ENCODE measurements around the gene TICAM2. TPM values are rescaled to one million over a fixed set of nuclear protein-coding genes. Genes with fewer than 3 reads are reported as not detected.

Gene TICAM2
- total RNA-seq, 2 experiments from 2014 or later, result 0.30 to 0.50 TPM

DNA sequence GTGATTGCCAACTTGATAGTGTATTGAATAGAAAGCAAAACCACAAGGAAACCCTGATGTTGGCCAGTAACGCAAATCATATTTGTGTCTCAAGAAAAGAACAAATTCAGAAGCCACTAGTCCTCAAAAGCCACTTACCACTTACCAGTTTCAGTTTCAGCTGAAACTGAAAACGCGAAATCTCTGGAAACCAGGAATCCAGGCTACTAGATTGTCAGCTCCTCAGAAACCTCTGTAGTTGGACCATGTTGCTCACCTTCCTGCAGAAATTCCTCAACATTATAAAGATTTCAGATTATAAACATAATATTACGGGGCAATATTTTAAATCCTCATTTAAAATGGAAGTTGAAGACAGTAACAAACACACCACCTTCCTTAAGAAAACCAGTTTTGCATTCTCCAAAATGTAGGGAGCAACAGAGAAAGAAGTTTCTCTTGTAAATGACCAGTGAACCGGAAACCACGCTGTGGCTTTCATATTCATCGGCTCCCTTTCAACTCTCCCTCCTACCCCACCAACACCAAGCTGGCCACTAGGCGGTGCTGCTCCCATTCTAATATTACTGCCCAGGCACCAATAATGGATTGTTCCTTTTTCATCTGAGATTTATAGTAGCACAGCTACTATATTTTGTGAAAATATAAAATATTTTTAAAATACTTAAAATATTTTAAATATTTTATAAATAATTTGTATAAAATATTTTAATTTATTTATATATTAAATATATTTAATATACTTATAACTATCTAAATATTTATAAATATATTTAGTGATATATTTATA lies 32.3 kb upstream of the TICAM2 start:
- H3K9me3 ChIP-seq (ENCODE audit: control insufficient read depth in 1 of 2, insufficient read depth in 1 of 2, low read length in 2 of 2), result no peaks in the 10 kb centered on the region
- TF ChIP-seq, protein P1, sequence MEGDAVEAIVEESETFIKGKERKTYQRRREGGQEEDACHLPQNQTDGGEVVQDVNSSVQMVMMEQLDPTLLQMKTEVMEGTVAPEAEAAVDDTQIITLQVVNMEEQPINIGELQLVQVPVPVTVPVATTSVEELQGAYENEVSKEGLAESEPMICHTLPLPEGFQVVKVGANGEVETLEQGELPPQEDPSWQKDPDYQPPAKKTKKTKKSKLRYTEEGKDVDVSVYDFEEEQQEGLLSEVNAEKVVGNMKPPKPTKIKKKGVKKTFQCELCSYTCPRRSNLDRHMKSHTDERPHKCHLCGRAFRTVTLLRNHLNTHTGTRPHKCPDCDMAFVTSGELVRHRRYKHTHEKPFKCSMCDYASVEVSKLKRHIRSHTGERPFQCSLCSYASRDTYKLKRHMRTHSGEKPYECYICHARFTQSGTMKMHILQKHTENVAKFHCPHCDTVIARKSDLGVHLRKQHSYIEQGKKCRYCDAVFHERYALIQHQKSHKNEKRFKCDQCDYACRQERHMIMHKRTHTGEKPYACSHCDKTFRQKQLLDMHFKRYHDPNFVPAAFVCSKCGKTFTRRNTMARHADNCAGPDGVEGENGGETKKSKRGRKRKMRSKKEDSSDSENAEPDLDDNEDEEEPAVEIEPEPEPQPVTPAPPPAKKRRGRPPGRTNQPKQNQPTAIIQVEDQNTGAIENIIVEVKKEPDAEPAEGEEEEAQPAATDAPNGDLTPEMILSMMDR (IDR thresholded peaks at IDR 0.05), result peak; percentile 92
- Mint-ChIP-seq H3K9me3 (no peaks in the 10 kb centered on the region), H3K36me3 (ENCODE audit: low read depth) (no peaks in the 10 kb centered on the region), H3K27ac (no peak overlapping the region), H3K4me3 (peak overlapping the region; percentile 64), H3K4me1 (ENCODE audit: low read depth) (peaks cover 8% of the 10 kb centered on the region), H3K27me3 (no peaks in the 10 kb centered on the region)
- peak; percentile 96 for ATAC-seq (ENCODE audit: poor library complexity)
- H3K27me3 ChIP-seq (ENCODE audit: control insufficient read depth in 1 of 2, insufficient read depth in 2 of 2, low read length in 2 of 2), result no peaks in the 10 kb centered on the region
- POLR2A ChIA-PET, result interaction anchor here (0.8 to 2.0 kb wide), 7 partner anchors 9 to 207 kb away, joined by 3 to 12 read pairs (median 4); partner anchors contain the start of genes AP3S1, ATG12 and TMED7
- H3K4me1 ChIP-seq (ENCODE audit: insufficient read depth, low read length), result peaks cover 5% of the 10 kb centered on the region
- DNase-seq, result peak; percentile 67 to 88 (median 78)
- no peak overlapping the region for H3K27ac ChIP-seq (ENCODE audit: low read depth in 1 of 2, low read length in 2 of 2)
- intact Hi-C loops (cut with DNase I, micrococcal nuclease), result loop anchor here (1.0 to 2.0 kb wide), 3 partner anchors 204 to 434 kb away; no protein-coding TSS in a partner anchor
- peak overlapping the region; percentile 30 for H3K4me3 ChIP-seq (ENCODE audit: low read length)
- no peaks in the 10 kb centered on the region for H3K36me3 ChIP-seq (ENCODE audit: insufficient read depth, low read length)
- CTCF ChIA-PET, result interaction anchor here (0.7 to 2.2 kb wide), 6 partner anchors 9 to 208 kb away, joined by 3 to 12 read pairs (median 4); partner anchors contain the start of genes FEM1C and TMED7

DNA sequence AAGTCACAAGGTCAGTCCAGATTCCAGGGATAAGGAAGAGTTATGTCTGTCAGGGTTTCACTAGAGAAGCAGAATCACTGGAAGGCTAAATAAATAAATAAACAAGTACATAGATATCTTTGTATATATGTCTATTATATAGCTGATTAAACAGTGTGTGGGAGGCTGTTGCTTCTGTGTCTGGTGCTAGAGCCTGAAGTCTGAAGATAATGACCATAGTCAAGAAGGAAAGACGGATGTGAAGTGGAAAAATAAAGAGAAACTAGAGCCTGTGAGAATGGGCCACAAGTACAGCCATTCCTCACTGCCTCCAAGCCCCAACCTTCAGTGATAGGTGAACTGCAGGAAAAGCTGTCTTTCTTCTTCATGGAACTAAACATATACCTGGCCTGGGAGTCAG lies 27.6 kb upstream of the TICAM2 start:
- no peak overlapping the region for H3K27ac Mint-ChIP-seq
- no peaks in the 10 kb centered on the region for H3K9me3 Mint-ChIP-seq
- TF ChIP-seq, protein P1 (IDR thresholded peaks at IDR 0.05), result no peak
- ATAC-seq (ENCODE audit: poor library complexity), result no peak
- Histone ChIP-seq H3K9me3 (ENCODE audit: control insufficient read depth in 1 of 2, insufficient read depth in 1 of 2, low read length in 2 of 2) (no peaks in the 10 kb centered on the region), H3K36me3 (ENCODE audit: insufficient read depth, low read length) (no peaks in the 10 kb centered on the region), H3K4me3 (ENCODE audit: low read length) (no peak overlapping the region), H3K27ac (ENCODE audit: low read depth in 1 of 2, low read length in 2 of 2) (no peak overlapping the region), H3K27me3 (ENCODE audit: control insufficient read depth in 1 of 2, insufficient read depth in 2 of 2, low read length in 2 of 2) (no peaks in the 10 kb centered on the region), H3K4me1 (ENCODE audit: insufficient read depth, low read length) (peaks cover 9% of the 10 kb centered on the region)
- H3K4me1 Mint-ChIP-seq (ENCODE audit: low read depth), result peaks cover 18% of the 10 kb centered on the region
- ChIA-PET CTCF (interaction anchor here (1.7 kb wide), 1 partner anchor 202 kb away, joined by 6 read pairs; no protein-coding TSS in a partner anchor), POLR2A (no interaction called here)
- no peak overlapping the region for H3K4me3 Mint-ChIP-seq
- intact Hi-C loops (cut with DNase I, micrococcal nuclease), result loop anchor here (5.0 kb wide), 3 partner anchors 88 to 458 kb away; partner anchors contain the start of genes COMMD10 (in 2 of the 2) and FEM1C (in 1 of the 2)
- no peaks in the 10 kb centered on the region for H3K27me3 Mint-ChIP-seq
- peaks cover 8% of the 10 kb centered on the region for H3K36me3 Mint-ChIP-seq (ENCODE audit: low read depth)
- no peak for DNase-seq

DNA sequence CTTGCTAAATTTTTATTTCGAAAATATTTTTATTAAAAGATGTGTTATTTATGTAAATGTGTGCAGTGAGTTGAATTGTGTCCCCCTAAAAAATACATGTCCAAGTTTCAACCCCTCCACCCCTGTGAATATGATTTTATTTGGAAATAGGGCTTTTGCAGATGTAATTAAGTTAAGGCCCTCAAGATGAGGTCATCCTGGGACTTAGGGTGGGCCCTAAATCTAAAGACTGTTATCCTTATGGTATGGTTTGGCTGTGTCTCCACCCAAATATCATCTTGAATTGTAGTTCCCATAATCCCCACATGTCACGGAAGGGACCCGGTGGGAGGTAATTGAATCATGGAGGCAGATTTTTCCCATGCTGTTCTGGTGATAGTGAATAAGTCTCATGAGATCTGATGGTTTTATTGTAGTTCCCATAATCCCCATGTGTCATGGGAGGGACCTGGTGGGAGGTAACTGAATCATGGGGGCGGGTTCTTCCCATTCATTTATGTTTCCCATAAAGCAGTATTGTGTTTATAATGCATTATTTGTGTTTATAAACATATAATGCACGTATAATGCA lies 25.1 kb upstream of the TICAM2 start:
- Mint-ChIP-seq H3K27ac (peak overlapping the region; percentile 31), H3K4me3 (peak overlapping the region; percentile 60), H3K9me3 (no peaks in the 10 kb centered on the region), H3K27me3 (no peaks in the 10 kb centered on the region), H3K4me1 (ENCODE audit: low read depth) (peaks cover 10% of the 10 kb centered on the region), H3K36me3 (ENCODE audit: low read depth) (peaks cover 14% of the 10 kb centered on the region)
- Histone ChIP-seq H3K4me3 (ENCODE audit: low read length) (no peak overlapping the region), H3K36me3 (ENCODE audit: insufficient read depth, low read length) (peaks cover 9% of the 10 kb centered on the region), H3K9me3 (ENCODE audit: control insufficient read depth in 1 of 2, insufficient read depth in 1 of 2, low read length in 2 of 2) (no peaks in the 10 kb centered on the region), H3K27me3 (ENCODE audit: control insufficient read depth in 1 of 2, insufficient read depth in 2 of 2, low read length in 2 of 2) (no peaks in the 10 kb centered on the region), H3K4me1 (ENCODE audit: insufficient read depth, low read length) (peaks cover 24% of the 10 kb centered on the region), H3K27ac (ENCODE audit: low read depth in 1 of 2, low read length in 2 of 2) (no peak overlapping the region)
- no peak for ATAC-seq (ENCODE audit: poor library complexity)
- DNase-seq, result no peak
- TF ChIP-seq, protein P1 (IDR thresholded peaks at IDR 0.05), result no peak
- ChIA-PET POLR2A (interaction anchor here (0.7 to 1.0 kb wide), 2 partner anchors 57 to 214 kb away, joined by 3 to 5 read pairs; partner anchors contain the start of gene ATG12), CTCF (interaction anchor here (2.0 kb wide), 1 partner anchor 11 kb away, joined by 4 read pairs; no protein-coding TSS in a partner anchor)
- intact Hi-C loops (cut with DNase I, micrococcal nuclease), result loop anchor here (2.0 to 5.0 kb wide), 4 partner anchors 85 to 460 kb away; partner anchors contain the start of genes COMMD10 (in 2 of the 2), AP3S1 (in 1 of the 2), ATG12 (in 1 of the 2) and FEM1C (in 1 of the 2)

Data from CD4-positive, alpha-beta T cell (primary cell).